Thoracic aorta (tissue), 2 donors: ENCODE data around the gene HMMR. TPM values are rescaled to one million over a fixed set of nuclear protein-coding genes. Genes with fewer than 3 reads are reported as not detected.

Source experiments
- ATAC-seq: fragments of 150-250 bp; one replicate; pipeline ENCODE4 v1.8.0; 2017; ENCODE audit warnings: low read depth; ENCODE audit not compliant: insufficient number of reproducible peaks, low FRiP score
- DNase-seq: peaks from one replicate; pipeline ENCODE4 v3.0.0-alpha.2; 2020; ENCODE audit warnings: low spot score
- H3K27ac ChIP-seq, 2 donors: fragments of 200-600 bp; sonication (generic); 1 replicate in 1 of 2; 2 replicates in 1 of 2; pipeline ENCODE4 v1.5.1; 2016; ENCODE audit warnings: mild to moderate bottlenecking in 2 of 2, moderate library complexity in 2 of 2
- H3K27me3 ChIP-seq: fragments of 200-600 bp; sonication (generic); replicated peaks from 2 replicates; pipeline ENCODE4 v1.6.0; 2016; ENCODE audit warnings: mild to moderate bottlenecking; ENCODE audit not compliant: insufficient read depth
- H3K36me3 ChIP-seq: fragments of 200-600 bp; sonication (generic); one replicate; pipeline ENCODE4 v1.5.1; 2016
- H3K4me1 ChIP-seq, 2 donors: fragments of 200-600 bp; sonication (generic); 1 replicate in 1 of 2; 2 replicates in 1 of 2; pipeline versions ENCODE4 v1.5.1 to v1.6.0; 2016; ENCODE audit warnings: low read depth in 2 of 2, mild to moderate bottlenecking in 1 of 2; ENCODE audit not compliant: control insufficient read depth in 1 of 2
- H3K4me3 ChIP-seq: fragments of 200-600 bp; sonication (generic); 2 replicates; pipeline ENCODE4 v1.5.1; 2016; ENCODE audit warnings: mild to moderate bottlenecking
- H3K9me3 ChIP-seq: fragments of 200-600 bp; sonication (generic); 2 replicates; pipeline ENCODE4 v1.5.1; 2016
- total RNA-seq, 2 donors: library from RNA; depleted of rRNA; stranded (reverse); fragments of >200 nt; gene quantifications; one replicate each; pipeline versions ENCODE4 v1.1.0 to v1.2.3, GENCODE V29; 2016
- TF ChIP-seq, protein P1 (sequence below): fragments of 200-600 bp; sonication (generic); IDR thresholded peaks from one replicate; pipeline ENCODE4 v1.5.1; 2019; ENCODE audit warnings: antibody characterized with exemption

Gene HMMR
- total RNA-seq, 2 donors from 2014 or later: 1.1 TPM; not detected in 1

DNA sequence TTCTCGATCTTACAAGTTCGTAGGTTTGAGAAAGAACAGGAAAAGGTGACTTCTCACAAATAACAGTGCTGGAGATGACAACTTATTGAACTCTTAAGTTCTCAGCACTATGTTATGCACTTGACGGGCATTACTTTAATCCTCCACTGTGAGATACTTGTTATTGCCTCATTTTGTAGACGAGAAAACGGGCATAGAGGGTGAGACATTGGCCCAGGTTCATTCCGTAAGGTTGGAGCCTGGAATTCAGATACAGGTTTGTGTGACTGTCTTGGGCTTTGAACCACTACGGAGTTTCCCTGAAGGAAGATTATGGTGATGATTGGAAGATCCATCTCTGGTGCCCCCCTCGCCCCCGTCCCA lies 45.6 kb downstream of the HMMR start:
- Histone ChIP-seq H3K27me3 (no peaks in the 10 kb centered on the region), H3K4me3 (peak overlapping the region; percentile 87), H3K27ac (peak overlapping the region; percentile 92 to 96), H3K36me3 (no peaks in the 10 kb centered on the region), H3K9me3 (no peaks in the 10 kb centered on the region), H3K4me1 (peaks cover 37 to 53% of the 10 kb centered on the region in 2 donors)
- TF ChIP-seq, protein P1, sequence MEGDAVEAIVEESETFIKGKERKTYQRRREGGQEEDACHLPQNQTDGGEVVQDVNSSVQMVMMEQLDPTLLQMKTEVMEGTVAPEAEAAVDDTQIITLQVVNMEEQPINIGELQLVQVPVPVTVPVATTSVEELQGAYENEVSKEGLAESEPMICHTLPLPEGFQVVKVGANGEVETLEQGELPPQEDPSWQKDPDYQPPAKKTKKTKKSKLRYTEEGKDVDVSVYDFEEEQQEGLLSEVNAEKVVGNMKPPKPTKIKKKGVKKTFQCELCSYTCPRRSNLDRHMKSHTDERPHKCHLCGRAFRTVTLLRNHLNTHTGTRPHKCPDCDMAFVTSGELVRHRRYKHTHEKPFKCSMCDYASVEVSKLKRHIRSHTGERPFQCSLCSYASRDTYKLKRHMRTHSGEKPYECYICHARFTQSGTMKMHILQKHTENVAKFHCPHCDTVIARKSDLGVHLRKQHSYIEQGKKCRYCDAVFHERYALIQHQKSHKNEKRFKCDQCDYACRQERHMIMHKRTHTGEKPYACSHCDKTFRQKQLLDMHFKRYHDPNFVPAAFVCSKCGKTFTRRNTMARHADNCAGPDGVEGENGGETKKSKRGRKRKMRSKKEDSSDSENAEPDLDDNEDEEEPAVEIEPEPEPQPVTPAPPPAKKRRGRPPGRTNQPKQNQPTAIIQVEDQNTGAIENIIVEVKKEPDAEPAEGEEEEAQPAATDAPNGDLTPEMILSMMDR: no peak
- ATAC-seq (no peak), DNase-seq (no peak)

DNA sequence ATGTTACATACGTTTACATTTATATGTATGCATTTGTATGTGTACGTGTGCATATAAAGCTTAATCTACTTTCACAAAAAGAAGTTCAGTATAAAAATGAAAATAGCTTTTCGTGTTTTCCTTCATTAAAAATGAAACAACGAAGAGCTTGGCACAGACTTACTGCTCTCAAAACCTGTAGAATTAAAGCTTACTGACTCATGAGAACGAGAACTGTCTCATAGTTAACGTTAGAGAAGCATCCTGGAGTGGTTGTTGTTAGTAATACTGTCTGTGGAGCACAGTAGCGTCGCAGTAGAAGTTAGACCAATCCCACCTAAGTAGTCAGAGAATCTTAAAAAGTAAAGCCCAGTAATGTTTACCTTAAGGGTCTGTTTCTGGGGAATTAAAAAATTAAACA lies 46.3 kb downstream of the HMMR start:
- Histone ChIP-seq H3K27me3 (no peaks in the 10 kb centered on the region), H3K9me3 (no peaks in the 10 kb centered on the region), H3K4me1 (peaks cover 37 to 54% of the 10 kb centered on the region in 2 donors), H3K27ac (peak overlapping the region; percentile 92 to 96), H3K4me3 (peak overlapping the region; percentile 87), H3K36me3 (no peaks in the 10 kb centered on the region)
- no peak for DNase-seq
- ATAC-seq: no peak
- TF ChIP-seq, protein P1: no peak

DNA sequence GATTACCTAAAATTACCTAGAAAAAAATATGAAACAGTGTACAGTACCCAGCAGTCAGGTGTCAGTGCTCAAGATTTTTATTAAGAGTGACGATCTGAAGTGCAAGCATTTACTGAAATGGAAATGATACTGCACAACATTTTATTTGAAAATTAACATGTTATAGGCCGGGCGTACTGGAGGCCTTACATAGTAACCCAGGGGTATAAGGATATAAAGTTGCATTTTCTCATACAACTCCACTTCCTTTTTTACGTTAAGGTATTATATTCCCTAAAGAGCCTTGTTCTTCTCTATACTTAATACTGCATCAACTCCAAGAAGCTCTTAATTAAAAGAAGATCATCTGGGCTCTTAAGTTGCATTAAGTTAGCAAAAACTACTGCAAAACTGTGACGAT lies 48.3 kb downstream of the HMMR start:
- peaks cover 37 to 58% of the 10 kb centered on the region in 2 donors for H3K4me1 ChIP-seq

GRCh38 chr5:163509291-163509951 lies 49.0 kb downstream of the HMMR start:
- DNase-seq: no peak
- peak overlapping the region; percentile 34 for H3K4me3 ChIP-seq
- ATAC-seq: no peak

More for the DNA sequence above, 48.3 kb downstream of the HMMR start:
- TF ChIP-seq, protein P1: no peak
- no peaks in the 10 kb centered on the region for H3K27me3 ChIP-seq
- no peaks in the 10 kb centered on the region for H3K9me3 ChIP-seq
- peak overlapping the region; percentile 34 for H3K4me3 ChIP-seq
- peaks cover 12% of the 10 kb centered on the region for H3K36me3 ChIP-seq
- H3K27ac ChIP-seq: no peak overlapping the region
- ATAC-seq (no peak), DNase-seq (no peak)

GRCh38 chr5:163512526-163512925 lies 52.1 kb downstream of the HMMR start:
- DNase-seq: no peak
- TF ChIP-seq, protein P1: no peak
- Histone ChIP-seq H3K27me3 (no peaks in the 10 kb centered on the region), H3K4me1 (peaks cover 28 to 48% of the 10 kb centered on the region in 2 donors), H3K4me3 (no peak overlapping the region), H3K9me3 (no peaks in the 10 kb centered on the region), H3K27ac (no peak overlapping the region), H3K36me3 (peaks cover 30% of the 10 kb centered on the region)
- no peak for ATAC-seq

More at GRCh38 chr5:163509291-163509951, 49.0 kb downstream of the HMMR start:
- TF ChIP-seq, protein P1: no peak
- Histone ChIP-seq H3K27ac (no peak overlapping the region), H3K9me3 (no peaks in the 10 kb centered on the region), H3K36me3 (peaks cover 12% of the 10 kb centered on the region), H3K27me3 (no peaks in the 10 kb centered on the region), H3K4me1 (peaks cover 34 to 58% of the 10 kb centered on the region in 2 donors)
